GM12892 (cell line): ENCODE results near the gene ARHGAP24.
"Not testable (repeated sequence)": the region's sequence is repeated elsewhere in the genome, so short reads cannot be mapped to it uniquely, and the experiment has no call there.

Source experiments
- POLR2A ChIP-seq: IDR thresholded peaks from 2 replicates; pipeline ENCODE4 v1.6.1; 2011; ENCODE audit warnings: low read depth, low read length, control low read depth
- POLR2AphosphoS5 ChIP-seq: IDR thresholded peaks from 2 replicates; pipeline ENCODE4 v1.6.1; 2011; ENCODE audit warnings: low read depth, low read length, control low read depth
- TAF1 ChIP-seq: IDR thresholded peaks from 2 replicates; pipeline ENCODE4 v1.6.1; 2011; ENCODE audit warnings: low read depth, mild to moderate bottlenecking, control low read depth, low read length, borderline replicate concordance

- not testable (repeated sequence) for TF ChIP-seq POLR2A, POLR2AphosphoS5, TAF1
Measured at GRCh38 chr4:85820101-85820500, 345.2 kb downstream of the ARHGAP24 start.
